ENCODE data around the gene COMP. TPM values are rescaled to one million over a fixed set of nuclear protein-coding genes. Genes with fewer than 3 reads are reported as not detected.
"Not testable (repeated sequence)": the region's sequence is repeated elsewhere in the genome, so short reads cannot be mapped to it uniquely, and the experiment has no call there.

The COMP gene
- total RNA-seq, 1 experiment from 2014 or later, result not detected

DNA sequence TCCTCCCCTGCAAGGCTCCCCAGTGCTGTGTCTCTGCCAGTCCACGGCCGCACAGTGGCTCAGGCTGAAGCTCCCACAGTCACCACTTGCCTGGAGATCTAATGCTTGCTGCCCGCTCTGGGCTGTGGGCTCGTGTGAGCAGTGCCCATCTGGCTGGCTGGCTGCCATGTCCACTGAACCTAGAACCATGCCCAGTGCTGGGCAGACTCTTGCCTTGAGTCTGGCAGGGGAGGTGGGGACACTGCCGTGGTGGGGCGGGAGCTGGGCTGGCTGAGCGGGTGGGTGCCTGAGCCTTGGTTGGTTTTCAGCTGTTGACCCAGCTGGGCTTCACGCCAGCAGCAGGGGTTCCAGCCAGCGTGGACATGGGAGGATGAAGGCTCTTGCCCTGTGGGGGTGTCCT lies 55.4 kb downstream of the COMP start:
- Mint-ChIP-seq H3K36me3 (ENCODE audit: insufficient read depth, unreplicated experiment) (no peaks in the 10 kb centered on the region), H3K4me3 (ENCODE audit: low read depth, unreplicated experiment) (no peak overlapping the region), H3K27ac (ENCODE audit: unreplicated experiment) (no peak overlapping the region), H3K4me1 (ENCODE audit: low read depth, unreplicated experiment) (peaks cover 17% of the 10 kb centered on the region), H3K27me3 (ENCODE audit: unreplicated experiment) (no peaks in the 10 kb centered on the region), H3K9me3 (ENCODE audit: low read depth, unreplicated experiment) (no peaks in the 10 kb centered on the region)
- CTCF ChIA-PET, result no interaction called here
- BruUV-seq (replicated peaks), result no TSS peak
- TF ChIP-seq, protein P1, sequence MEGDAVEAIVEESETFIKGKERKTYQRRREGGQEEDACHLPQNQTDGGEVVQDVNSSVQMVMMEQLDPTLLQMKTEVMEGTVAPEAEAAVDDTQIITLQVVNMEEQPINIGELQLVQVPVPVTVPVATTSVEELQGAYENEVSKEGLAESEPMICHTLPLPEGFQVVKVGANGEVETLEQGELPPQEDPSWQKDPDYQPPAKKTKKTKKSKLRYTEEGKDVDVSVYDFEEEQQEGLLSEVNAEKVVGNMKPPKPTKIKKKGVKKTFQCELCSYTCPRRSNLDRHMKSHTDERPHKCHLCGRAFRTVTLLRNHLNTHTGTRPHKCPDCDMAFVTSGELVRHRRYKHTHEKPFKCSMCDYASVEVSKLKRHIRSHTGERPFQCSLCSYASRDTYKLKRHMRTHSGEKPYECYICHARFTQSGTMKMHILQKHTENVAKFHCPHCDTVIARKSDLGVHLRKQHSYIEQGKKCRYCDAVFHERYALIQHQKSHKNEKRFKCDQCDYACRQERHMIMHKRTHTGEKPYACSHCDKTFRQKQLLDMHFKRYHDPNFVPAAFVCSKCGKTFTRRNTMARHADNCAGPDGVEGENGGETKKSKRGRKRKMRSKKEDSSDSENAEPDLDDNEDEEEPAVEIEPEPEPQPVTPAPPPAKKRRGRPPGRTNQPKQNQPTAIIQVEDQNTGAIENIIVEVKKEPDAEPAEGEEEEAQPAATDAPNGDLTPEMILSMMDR (IDR thresholded peaks at IDR 0.05; ENCODE audit: unreplicated experiment), result no peak
- no peak for DNase-seq
- intact Hi-C loops (cut with micrococcal nuclease; ENCODE audit: unreplicated experiment), result no loop called here

DNA sequence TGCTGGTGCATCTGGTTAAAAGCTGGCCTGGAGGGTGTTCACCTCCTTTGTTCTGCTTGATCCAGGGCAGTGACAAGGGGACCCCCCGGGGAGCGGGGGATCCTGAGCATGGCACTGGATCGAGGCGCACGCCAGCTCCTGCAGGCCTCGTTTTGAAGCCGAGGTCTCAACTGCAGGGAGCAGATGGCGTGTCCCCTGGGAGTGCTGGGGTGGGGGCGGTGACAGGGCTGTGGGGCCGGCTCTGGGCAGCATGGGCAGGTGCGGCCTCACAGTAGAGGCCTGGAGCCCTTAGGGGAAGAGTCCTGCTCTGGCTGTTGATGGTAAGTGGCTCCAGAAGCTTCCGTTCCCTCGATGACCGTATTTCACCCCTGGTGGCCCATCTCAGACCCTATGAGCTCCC lies 55.8 kb downstream of the COMP start:
- TF ChIP-seq, protein P1 (IDR thresholded peaks at IDR 0.05; ENCODE audit: unreplicated experiment), result no peak
- Mint-ChIP-seq H3K27me3 (ENCODE audit: unreplicated experiment) (no peaks in the 10 kb centered on the region), H3K4me3 (ENCODE audit: low read depth, unreplicated experiment) (no peak overlapping the region), H3K4me1 (ENCODE audit: low read depth, unreplicated experiment) (peaks cover 18% of the 10 kb centered on the region), H3K9me3 (ENCODE audit: low read depth, unreplicated experiment) (no peaks in the 10 kb centered on the region), H3K36me3 (ENCODE audit: insufficient read depth, unreplicated experiment) (peaks cover 3% of the 10 kb centered on the region), H3K27ac (ENCODE audit: unreplicated experiment) (no peak overlapping the region)
- intact Hi-C loops (cut with micrococcal nuclease; ENCODE audit: unreplicated experiment), result no loop called here
- CTCF ChIA-PET, result no interaction called here
- BruUV-seq (replicated peaks), result no TSS peak
- no peak for DNase-seq

DNA sequence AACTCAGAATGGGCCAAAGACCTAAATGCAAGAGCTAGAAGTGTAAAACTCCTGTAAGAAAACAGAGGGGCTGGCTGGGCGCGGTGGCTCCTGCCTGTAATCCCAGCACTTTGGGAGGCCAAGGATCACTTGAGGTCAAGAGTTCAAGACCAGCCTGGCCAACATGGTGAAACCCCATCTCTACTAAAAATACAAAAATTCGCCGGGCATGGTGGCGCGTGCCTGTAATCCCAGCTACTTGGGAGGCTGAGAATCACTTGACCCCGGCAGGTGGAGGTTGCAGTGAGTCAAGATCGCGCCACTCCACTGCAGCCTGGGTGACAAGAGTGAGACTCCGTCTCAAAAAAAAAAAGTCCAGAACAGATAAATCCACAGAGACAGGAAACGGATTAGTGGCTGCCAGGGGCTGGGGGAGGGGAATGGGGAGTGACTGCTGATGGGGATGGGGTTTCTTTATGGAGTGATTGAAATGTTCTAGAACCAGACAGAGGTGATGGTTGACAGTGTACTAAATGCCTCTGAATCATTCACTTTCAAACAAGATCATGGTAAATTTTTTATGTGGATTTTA lies 57.3 kb downstream of the COMP start:
- CTCF ChIA-PET; H3K27me3 Mint-ChIP-seq (ENCODE audit: unreplicated experiment); H3K9me3 Mint-ChIP-seq (ENCODE audit: low read depth, unreplicated experiment); BruUV-seq (replicated peaks); H3K4me3 Mint-ChIP-seq (ENCODE audit: low read depth, unreplicated experiment); intact Hi-C loops (cut with micrococcal nuclease; ENCODE audit: unreplicated experiment); H3K36me3 Mint-ChIP-seq (ENCODE audit: insufficient read depth, unreplicated experiment); DNase-seq; H3K27ac Mint-ChIP-seq (ENCODE audit: unreplicated experiment): not testable (repeated sequence)
- H3K4me1 Mint-ChIP-seq (ENCODE audit: low read depth, unreplicated experiment), result peaks cover 18% of the 10 kb centered on the region

DNA sequence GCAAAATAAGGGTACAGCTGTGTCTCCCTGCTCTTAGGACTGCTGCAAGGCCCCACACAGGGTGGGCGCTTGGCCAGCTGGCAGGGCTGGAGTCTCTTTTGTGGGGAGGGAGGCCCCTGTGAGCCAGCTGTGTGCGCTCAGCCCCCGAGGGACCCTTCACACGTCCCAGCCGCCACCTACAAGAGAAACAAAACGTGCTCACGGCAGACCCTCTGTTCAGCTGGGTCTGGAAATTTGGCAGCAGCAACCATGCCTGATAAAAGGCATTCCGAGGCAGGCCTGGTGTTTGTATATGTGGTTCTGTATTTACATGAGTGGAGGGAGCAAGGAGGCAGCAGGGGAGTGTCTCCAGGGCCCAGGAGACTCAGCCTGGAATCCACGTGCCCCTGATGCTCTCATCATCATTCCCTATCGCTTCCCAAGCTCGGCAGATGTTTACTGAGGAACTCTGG lies 57.9 kb downstream of the COMP start:
- CTCF ChIA-PET, result no interaction called here
- no peak overlapping the region for H3K4me3 Mint-ChIP-seq (ENCODE audit: low read depth, unreplicated experiment)
- H3K4me1 Mint-ChIP-seq (ENCODE audit: low read depth, unreplicated experiment), result peaks cover 18% of the 10 kb centered on the region
- intact Hi-C loops (cut with micrococcal nuclease; ENCODE audit: unreplicated experiment), result no loop called here
- no TSS peak for BruUV-seq (replicated peaks)
- no peaks in the 10 kb centered on the region for H3K27me3 Mint-ChIP-seq (ENCODE audit: unreplicated experiment)
- H3K9me3 Mint-ChIP-seq (ENCODE audit: low read depth, unreplicated experiment), result no peaks in the 10 kb centered on the region
- no peak overlapping the region for H3K27ac Mint-ChIP-seq (ENCODE audit: unreplicated experiment)
- DNase-seq, result no peak
- H3K36me3 Mint-ChIP-seq (ENCODE audit: insufficient read depth, unreplicated experiment), result peaks cover 5% of the 10 kb centered on the region
- TF ChIP-seq, protein P1 (IDR thresholded peaks at IDR 0.05; ENCODE audit: unreplicated experiment), result no peak

Other genes starting within 250 kb of the COMP start
- 123 and 126 TPM in 2 replicates for gene FKBP8, start 247.7 kb downstream of the COMP start, total RNA-seq (2022)
- 61.0 and 61.5 TPM in 2 replicates for gene KXD1, start 233.4 kb downstream of the COMP start, total RNA-seq (2022)
- 620 and 627 TPM in 2 replicates for gene UBA52, start 219.4 kb downstream of the COMP start, total RNA-seq (2022)
- 39.9 and 40.1 TPM in 2 replicates for gene REX1BD, start 202.5 kb downstream of the COMP start, total RNA-seq (2022)
- 1.1 TPM in 1 of 2 replicates, not detected in the other for gene CRLF1, start 184.5 kb downstream of the COMP start, total RNA-seq (2022)
- 0.71 TPM in 1 of 2 replicates, not detected in the other for gene TMEM59L, start 178.4 kb downstream of the COMP start, total RNA-seq (2022)
- 7.2 and 7.5 TPM in 2 replicates for gene KLHL26, start 154.3 kb downstream of the COMP start, total RNA-seq (2022)
- gene CRTC1, start 107.6 kb downstream of the COMP start, total RNA-seq (2022), result 8.5 and 9.4 TPM in 2 replicates
- gene UPF1, start 40.7 kb upstream of the COMP start, total RNA-seq (2022), result 57.1 and 62.0 TPM in 2 replicates
- gene CERS1, start 104.9 kb upstream of the COMP start, total RNA-seq (2022), result 3.6 and 4.4 TPM in 2 replicates
- 137 and 143 TPM in 2 replicates for gene COPE, start 128.1 kb upstream of the COMP start, total RNA-seq (2022)
- gene DDX49, start 128.4 kb upstream of the COMP start, total RNA-seq (2022), result 34.4 and 37.3 TPM in 2 replicates
- 19.0 and 20.2 TPM in 2 replicates for gene HOMER3, start 149.9 kb upstream of the COMP start, total RNA-seq (2022)
- 67.1 and 77.2 TPM in 2 replicates for gene SUGP2, start 242.2 kb upstream of the COMP start, total RNA-seq (2022)
- gene ARMC6, start 242.3 kb upstream of the COMP start, total RNA-seq (2022), result 24.0 and 24.6 TPM in 2 replicates

All from Calu3 (cell line).